Inferior parietal cortex (tissue), 1 donor: Measurements from ENCODE around the gene KRT222.

Experiments used
- DNase-seq: peaks from one replicate; pipeline ENCODE4 v3.0.0-alpha.2; 2016; ENCODE audit errors: extremely low spot score

Gene KRT222

DNA sequence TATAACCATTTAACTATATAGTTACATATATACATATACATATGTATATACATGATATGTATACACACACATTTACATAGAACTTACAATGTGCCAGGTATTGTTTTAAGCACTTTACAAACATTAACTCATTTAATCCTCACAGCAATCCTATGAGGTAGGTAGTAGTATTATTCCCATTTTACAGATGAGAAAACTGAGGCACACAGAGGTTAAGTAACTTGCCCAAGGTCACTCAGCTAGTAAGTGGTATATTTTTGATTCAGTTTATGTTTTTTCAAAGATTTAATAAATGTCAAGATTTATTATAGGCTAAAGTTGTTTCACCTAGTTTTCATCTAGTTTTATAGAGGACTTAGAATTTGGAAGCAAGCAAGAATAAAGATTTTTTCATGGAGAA, 6.6 kb downstream of the KRT222 start:
- no peak for DNase-seq

DNA sequence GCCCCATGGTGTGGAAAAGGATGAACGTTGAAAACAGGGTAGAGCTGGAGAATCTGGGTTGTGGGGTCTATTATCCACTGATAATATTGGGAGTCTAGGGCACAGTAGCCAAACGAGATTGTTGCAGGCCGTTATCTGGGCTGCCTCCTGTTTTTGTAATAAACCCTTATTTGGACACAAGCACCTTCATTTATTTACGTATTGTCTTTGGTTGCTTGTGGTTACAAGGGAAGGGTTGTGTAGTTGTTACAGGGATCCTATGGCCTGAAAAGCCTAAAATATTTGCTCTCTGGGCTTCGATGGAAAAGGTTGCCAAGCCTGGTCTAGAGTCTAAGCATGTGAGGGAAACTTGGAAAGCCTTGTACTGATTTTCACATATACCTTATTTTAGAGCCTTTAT, 13.0 kb downstream of the KRT222 start:
- DNase-seq: no peak

DNA sequence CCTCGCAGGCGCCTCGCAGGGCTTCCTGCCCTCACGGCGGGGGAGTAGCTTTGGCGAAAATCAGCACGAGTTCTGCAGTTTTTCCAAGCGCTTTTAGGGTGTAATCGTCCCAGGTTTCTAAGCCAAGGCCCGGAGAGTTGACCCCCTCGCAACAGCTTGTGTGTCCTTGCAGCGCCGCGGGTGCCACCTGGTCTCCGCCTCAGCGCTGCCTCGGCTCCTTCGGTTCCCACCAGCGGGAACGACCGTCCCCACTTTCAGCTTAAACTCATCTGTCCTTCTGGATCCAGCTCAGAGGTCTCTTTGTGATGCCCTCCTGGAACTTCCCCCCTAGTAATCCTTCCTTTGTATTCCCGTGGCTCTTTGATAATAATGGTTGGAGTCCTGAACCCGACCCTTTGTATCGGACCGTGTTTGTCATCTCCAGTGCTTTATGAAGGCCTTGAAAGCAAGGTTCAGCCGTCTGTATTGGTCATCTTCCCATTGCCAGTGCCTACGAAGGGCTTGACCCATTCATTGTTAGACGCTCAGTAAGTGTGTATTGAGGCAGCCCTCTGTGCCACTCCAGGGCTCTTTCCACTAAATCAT, 16.5 kb downstream of the KRT222 start:
- DNase-seq: no peak

- peak; percentile 69 for DNase-seq
These were observed 17.2 kb downstream of the KRT222 start, which contains the start of gene SMARCE1 for GRCh38 chr17:40647624-40648383. Gene SMARCE1, minus strand, starts transcription at chr17:40647818. Its CDS starts 2,016 bp downstream, at chr17:40645802.

GRCh38 chr17:40646791-40647623, 18.0 kb downstream of the KRT222 start:
- no peak for DNase-seq

- no peak for DNase-seq
These were observed 19.0 kb downstream of the KRT222 start for GRCh38 chr17:40645943-40646342.

- no peak for DNase-seq
These were observed 19.7 kb downstream of the KRT222 start for GRCh38 chr17:40645291-40645690.

GRCh38 chr17:40637931-40638330, 27.0 kb downstream of the KRT222 start:
- no peak for DNase-seq

DNA sequence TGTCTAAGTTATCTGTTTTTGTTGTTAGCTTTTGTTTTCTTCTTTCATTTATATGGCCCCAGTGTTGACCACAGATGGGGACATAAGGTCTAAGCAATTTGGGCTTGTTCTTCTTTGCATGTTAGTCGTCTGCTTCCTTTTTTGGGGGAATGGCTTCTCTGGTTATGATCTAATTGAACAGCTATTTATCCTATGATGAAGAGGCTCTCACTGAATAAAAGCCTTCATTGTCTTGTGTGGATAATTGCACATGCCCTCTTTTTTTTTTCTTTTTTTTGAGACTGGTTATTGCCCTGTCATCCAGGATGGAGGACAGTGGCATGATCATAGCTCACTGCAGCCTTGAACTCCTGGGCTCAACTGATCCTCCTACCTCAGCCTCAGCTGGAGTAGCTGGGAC, 31.1 kb downstream of the KRT222 start:
- no peak for DNase-seq

DNA sequence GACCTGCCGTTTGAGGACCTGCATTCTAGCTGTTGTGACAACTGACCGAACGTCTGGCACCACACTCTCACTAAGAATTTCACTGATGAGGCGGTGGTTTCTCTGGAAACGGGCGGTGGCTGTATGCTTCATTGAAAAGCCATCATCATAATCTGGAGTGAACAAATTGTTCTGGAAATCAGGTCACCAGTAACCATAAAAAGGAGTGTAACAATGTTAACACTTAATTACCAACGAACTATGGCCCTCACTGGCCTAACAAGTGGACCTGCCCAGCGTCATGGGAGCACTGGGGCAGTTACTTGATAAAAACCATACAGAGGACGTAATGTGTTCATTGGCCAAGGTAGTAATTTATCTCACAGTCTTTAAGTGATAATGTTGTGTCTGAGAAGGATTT, 32.8 kb downstream of the KRT222 start:
- DNase-seq: no peak

- DNase-seq: no peak
These were observed 35.1 kb downstream of the KRT222 start for GRCh38 chr17:40629842-40630241.

GRCh38 chr17:40625311-40625710, 39.7 kb downstream of the KRT222 start:
- DNase-seq: peak; percentile 11

- no peak for DNase-seq
These were observed 41.4 kb downstream of the KRT222 start for GRCh38 chr17:40623419-40624210.

DNA sequence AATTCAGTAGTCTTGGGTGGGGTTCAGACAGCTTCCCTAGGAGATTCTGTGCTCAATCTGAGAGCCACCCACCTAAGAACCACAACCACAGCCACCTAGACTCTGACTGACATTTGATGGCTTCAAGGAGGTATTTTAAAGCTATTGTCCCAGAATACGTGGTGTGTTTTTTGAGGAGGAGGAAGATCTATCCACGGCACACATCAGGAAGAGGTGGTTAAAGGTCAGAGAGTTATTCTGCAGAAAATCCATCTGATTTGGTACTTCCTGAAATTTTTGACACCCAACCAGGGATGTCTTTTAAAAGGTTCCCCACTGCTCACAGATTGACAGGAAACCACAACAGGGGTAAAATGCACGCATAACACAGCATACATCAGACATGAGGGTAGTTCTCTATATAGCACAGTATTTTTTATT, 42.5 kb downstream of the KRT222 start:
- DNase-seq: no peak

- no peak for DNase-seq
These were observed 43.4 kb downstream of the KRT222 start for GRCh38 chr17:40621578-40621977.

DNA sequence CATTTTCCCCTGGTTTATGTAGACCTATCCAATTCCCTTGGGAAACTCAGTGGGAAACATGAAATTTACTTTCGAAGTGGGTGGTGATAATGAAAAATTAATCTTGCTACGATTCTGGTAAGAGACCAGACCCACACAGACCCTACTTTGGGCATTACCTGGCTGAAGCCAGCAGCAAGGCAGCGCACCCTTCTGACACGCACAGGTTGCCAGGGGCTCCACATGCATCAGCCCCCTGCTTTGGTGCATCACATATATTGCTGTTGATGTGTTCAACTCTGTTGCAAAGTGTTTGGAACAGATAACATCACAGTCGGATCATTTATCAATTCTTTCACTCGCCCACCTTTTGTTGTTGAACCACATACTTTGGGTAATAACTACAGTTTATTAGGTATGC, 44.0 kb downstream of the KRT222 start:
- no peak for DNase-seq

- no peak for DNase-seq
These were observed 46.0 kb downstream of the KRT222 start for GRCh38 chr17:40618754-40619625.

GRCh38 chr17:40617678-40618240, 47.2 kb downstream of the KRT222 start:
- DNase-seq: no peak

DNA sequence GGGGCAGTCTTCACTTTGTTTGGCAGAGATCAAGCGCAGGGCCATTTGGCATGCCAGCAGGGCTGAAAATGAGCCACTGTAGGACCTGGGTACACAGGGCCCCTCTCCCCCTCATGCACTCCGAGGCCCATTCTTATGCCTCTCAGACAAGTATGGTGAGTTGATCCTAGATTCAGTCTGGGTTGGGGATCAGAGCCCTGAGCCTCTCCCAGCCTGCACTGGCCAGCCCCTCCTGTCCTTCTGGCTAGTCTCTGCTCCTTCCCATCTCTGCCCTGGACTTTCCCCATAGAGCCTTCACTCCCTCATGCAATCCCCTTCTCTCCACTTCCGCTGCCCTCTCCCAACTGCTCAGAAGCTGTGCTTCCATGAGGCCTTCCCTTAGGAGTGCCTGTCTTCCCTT, 48.4 kb downstream of the KRT222 start:
- DNase-seq: no peak

GRCh38 chr17:40615841-40616476, 49.0 kb downstream of the KRT222 start:
- no peak for DNase-seq
